Prostate gland (tissue), 2 donors: ENCODE measurements around the gene SMR3B.

ENCODE experiments used
- POLR2A ChIP-seq: fragments of 450-650 bp; IDR thresholded peaks from one replicate; pipeline ENCODE4 v1.6.1; 2016; ENCODE audit warnings: antibody characterized with exemption, mild to moderate bottlenecking
- POLR2AphosphoS5 ChIP-seq: sonication (generic); formaldehyde crosslinking; IDR thresholded peaks from one replicate; pipeline ENCODE4 v1.6.1; 2017; ENCODE audit warnings: antibody characterized with exemption
- TF ChIP-seq, protein P1 (sequence below), 4 experiments: fragments of 200-600 bp in 2 of 4; fragments of 450-650 bp in 2 of 4; sonication (generic) in 2 of 4; IDR thresholded peaks; 1 replicate in 3 of 4; 2 replicates in 1 of 4; pipeline ENCODE4 v1.5.1; 2016 to 2019; ENCODE audit warnings: antibody characterized with exemption in 4 of 4, mild to moderate bottlenecking in 2 of 4, moderate library complexity in 2 of 4

DNA sequence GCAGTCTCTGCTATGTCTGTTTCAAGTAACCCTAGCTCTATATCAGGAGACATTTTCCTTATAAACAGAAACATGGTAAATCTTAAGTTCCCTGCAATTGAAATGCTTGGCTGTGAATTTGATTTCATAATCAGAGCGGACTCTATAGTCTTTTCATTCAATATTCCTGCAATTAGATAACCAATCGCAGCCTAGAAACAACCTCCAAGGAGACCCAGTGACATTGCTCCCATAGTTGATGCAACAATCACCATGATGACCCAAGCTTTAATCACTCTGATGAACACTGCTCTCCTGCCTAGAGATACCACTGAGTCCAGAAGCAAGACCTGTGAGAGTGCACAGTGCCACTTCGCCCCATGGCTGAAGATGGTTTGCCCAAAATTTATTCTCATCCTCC lies 48.2 kb upstream of the SMR3B start, which contains the start of gene CABS1:
- TF ChIP-seq, protein P1, sequence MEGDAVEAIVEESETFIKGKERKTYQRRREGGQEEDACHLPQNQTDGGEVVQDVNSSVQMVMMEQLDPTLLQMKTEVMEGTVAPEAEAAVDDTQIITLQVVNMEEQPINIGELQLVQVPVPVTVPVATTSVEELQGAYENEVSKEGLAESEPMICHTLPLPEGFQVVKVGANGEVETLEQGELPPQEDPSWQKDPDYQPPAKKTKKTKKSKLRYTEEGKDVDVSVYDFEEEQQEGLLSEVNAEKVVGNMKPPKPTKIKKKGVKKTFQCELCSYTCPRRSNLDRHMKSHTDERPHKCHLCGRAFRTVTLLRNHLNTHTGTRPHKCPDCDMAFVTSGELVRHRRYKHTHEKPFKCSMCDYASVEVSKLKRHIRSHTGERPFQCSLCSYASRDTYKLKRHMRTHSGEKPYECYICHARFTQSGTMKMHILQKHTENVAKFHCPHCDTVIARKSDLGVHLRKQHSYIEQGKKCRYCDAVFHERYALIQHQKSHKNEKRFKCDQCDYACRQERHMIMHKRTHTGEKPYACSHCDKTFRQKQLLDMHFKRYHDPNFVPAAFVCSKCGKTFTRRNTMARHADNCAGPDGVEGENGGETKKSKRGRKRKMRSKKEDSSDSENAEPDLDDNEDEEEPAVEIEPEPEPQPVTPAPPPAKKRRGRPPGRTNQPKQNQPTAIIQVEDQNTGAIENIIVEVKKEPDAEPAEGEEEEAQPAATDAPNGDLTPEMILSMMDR (IDR thresholded peaks at IDR 0.05), result no peak
- TF ChIP-seq POLR2AphosphoS5, result no peak
- TF ChIP-seq POLR2A, result no peak
